Activated CD4-positive, alpha-beta T cell treated with anti-CD3 and anti-CD28 coated beads, Interleukin-2, amount 10 ng/mL, durations not matched to agents 24 days and 14 days (primary cell): ENCODE results near the gene ZNF560. TPM values are rescaled to one million over a fixed set of nuclear protein-coding genes. Genes with fewer than 3 reads are reported as not detected.

Source experiments
- total RNA-seq: library from RNA; stranded (reverse); gene quantifications from 2 replicates; pipeline ENCODE4 v1.2.3, GENCODE V29; 2022

The ZNF560 gene
- total RNA-seq, 1 donor from 2014 or later = not detected

Other genes starting within 250 kb of the ZNF560 start
- not detected in 2 replicates for gene OR7E24, start 247.7 kb downstream of the ZNF560 start, total RNA-seq
- gene ZNF699, start 188.8 kb downstream of the ZNF560 start, total RNA-seq = 4.4 and 4.5 TPM in 2 replicates
- 8.2 and 9.5 TPM in 2 replicates for gene ZNF559, start 174.4 kb downstream of the ZNF560 start, total RNA-seq
- gene ZNF177, start 135.6 kb downstream of the ZNF560 start, total RNA-seq = 0.09 TPM in 1 of 2 replicates, not detected in the other
- 24.9 and 25.3 TPM in 2 replicates for gene ZNF266, start 63.0 kb downstream of the ZNF560 start, total RNA-seq
- gene ZNF426, start 40.0 kb upstream of the ZNF560 start, total RNA-seq = 9.7 and 10.9 TPM in 2 replicates
- gene ZNF121, start 85.9 kb upstream of the ZNF560 start, total RNA-seq = 63.9 and 69.4 TPM in 2 replicates
- 35.3 and 37.2 TPM in 2 replicates for gene ZNF561, start 122.6 kb upstream of the ZNF560 start, total RNA-seq
- gene ZNF562, start 176.5 kb upstream of the ZNF560 start, total RNA-seq = 15.9 and 16.9 TPM in 2 replicates